HFFc6 (cell line): ENCODE measurements around the gene TPSAB1. TPM values are rescaled to one million over a fixed set of nuclear protein-coding genes. Genes with fewer than 3 reads are reported as not detected.

ENCODE experiments used
- DNase-seq: peaks from one replicate; pipeline ENCODE4 v3.0.0-alpha.2; 2018
- H3K27ac Mint-ChIP-seq: 2 replicates; pipeline ENCODE4 v1.8.0; 2020; ENCODE audit warnings: mild to moderate bottlenecking, mixed read lengths
- H3K27me3 Mint-ChIP-seq: 2 replicates; pipeline ENCODE4 v1.8.0; 2021; ENCODE audit warnings: mild to moderate bottlenecking, moderate library complexity, mixed read lengths; ENCODE audit not compliant: insufficient read depth
- H3K36me3 Mint-ChIP-seq: 2 replicates; pipeline ENCODE4 v1.8.0; 2021; ENCODE audit warnings: low read depth, mixed read lengths
- H3K4me1 Mint-ChIP-seq: 2 replicates; pipeline ENCODE4 v1.8.0; 2020; ENCODE audit warnings: low read depth, mixed read lengths
- H3K4me3 Mint-ChIP-seq: 2 replicates; pipeline ENCODE4 v1.8.0; 2020; ENCODE audit warnings: mild to moderate bottlenecking, moderate library complexity, mixed read lengths
- H3K9me3 Mint-ChIP-seq: 2 replicates; pipeline ENCODE4 v1.8.0; 2020; ENCODE audit warnings: mild to moderate bottlenecking, mixed read lengths
- total RNA-seq, 6 experiments: library from RNA; stranded (reverse); fragmentation: NEBNext Ultra II Directional; extraction: Animal tissue kit (Norgen Biotek cat#: 25700); gene quantifications; 2 replicates in 1 of 6; 3 replicates in 5 of 6; pipeline ENCODE4 v1.2.3, GENCODE V29; 2021
- TF ChIP-seq, protein P1 (sequence below): fragments of 200-600 bp; sonication (generic); IDR thresholded peaks from 2 replicates; pipeline ENCODE4 v1.5.0; 2021; ENCODE audit warnings: antibody characterized with exemption, mild to moderate bottlenecking

Gene TPSAB1
- total RNA-seq, 6 experiments from 2014 or later = not detected

DNA sequence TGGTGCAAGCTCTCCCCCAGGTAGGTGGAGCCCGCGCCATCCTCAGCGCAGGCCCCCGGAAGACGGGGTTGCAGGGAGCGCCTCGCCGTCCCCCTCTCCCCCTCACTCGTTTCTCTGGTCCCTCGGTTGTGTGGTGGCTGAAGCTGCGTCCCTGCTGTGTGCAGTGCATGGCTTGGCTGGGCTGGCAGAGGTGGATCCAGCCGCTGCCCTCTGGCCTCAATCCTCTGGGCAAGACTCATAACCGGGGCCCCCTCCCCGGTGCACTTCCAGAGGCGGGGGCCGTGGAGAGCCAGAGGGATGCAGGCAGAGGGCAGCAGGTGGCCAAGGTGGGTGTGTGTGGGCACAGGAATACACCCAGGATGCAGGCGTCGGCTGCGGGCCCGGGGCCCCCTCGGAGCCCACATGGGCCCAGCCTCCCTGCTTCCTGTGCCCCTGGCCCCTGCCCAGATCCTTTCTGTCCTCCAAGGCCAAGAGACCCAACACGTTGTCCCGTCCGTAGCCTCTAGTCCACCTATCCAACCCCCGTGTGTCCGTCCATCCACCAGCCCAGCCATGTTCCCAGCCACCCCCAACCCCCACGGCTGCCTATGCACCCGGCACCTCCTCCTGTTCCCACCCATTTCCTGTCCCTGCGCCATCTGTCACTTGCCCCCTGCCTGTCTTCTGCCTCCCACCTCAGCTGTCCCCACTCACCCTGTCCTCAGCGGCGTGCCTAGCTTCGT, 24.8 kb upstream of the TPSAB1 start:
- no peak for DNase-seq
- Mint-ChIP-seq H3K27ac (no peak overlapping the region), H3K4me3 (no peak overlapping the region), H3K27me3 (no peaks in the 10 kb centered on the region), H3K4me1 (no peaks in the 10 kb centered on the region), H3K36me3 (no peaks in the 10 kb centered on the region), H3K9me3 (no peaks in the 10 kb centered on the region)
- TF ChIP-seq, protein P1, sequence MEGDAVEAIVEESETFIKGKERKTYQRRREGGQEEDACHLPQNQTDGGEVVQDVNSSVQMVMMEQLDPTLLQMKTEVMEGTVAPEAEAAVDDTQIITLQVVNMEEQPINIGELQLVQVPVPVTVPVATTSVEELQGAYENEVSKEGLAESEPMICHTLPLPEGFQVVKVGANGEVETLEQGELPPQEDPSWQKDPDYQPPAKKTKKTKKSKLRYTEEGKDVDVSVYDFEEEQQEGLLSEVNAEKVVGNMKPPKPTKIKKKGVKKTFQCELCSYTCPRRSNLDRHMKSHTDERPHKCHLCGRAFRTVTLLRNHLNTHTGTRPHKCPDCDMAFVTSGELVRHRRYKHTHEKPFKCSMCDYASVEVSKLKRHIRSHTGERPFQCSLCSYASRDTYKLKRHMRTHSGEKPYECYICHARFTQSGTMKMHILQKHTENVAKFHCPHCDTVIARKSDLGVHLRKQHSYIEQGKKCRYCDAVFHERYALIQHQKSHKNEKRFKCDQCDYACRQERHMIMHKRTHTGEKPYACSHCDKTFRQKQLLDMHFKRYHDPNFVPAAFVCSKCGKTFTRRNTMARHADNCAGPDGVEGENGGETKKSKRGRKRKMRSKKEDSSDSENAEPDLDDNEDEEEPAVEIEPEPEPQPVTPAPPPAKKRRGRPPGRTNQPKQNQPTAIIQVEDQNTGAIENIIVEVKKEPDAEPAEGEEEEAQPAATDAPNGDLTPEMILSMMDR = no peak

DNA sequence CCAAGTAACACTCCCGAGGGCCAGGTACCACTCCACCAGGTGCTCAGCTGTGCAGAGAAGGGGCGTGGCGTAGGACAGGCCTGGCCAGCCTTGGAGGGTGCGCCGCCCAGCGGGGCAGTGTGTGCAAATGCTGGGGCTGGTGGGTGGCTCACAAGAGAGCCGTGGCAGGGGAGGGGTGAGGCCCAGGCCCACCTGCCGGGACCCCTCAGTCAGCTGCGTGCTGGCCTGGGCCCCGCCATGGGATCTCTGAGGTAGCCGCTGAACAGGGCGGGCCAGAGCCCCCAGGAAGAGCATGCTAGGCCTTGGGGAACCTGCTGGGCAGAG, 24.2 kb upstream of the TPSAB1 start:
- H3K36me3 Mint-ChIP-seq = no peaks in the 10 kb centered on the region
- H3K9me3 Mint-ChIP-seq = no peaks in the 10 kb centered on the region
- no peak overlapping the region for H3K4me3 Mint-ChIP-seq
- TF ChIP-seq, protein P1 = no peak
- no peak for DNase-seq
- no peaks in the 10 kb centered on the region for H3K4me1 Mint-ChIP-seq
- H3K27me3 Mint-ChIP-seq = peaks cover 1% of the 10 kb centered on the region; the same call in 1 of the 2 replicates
- H3K27ac Mint-ChIP-seq = no peak overlapping the region

DNA sequence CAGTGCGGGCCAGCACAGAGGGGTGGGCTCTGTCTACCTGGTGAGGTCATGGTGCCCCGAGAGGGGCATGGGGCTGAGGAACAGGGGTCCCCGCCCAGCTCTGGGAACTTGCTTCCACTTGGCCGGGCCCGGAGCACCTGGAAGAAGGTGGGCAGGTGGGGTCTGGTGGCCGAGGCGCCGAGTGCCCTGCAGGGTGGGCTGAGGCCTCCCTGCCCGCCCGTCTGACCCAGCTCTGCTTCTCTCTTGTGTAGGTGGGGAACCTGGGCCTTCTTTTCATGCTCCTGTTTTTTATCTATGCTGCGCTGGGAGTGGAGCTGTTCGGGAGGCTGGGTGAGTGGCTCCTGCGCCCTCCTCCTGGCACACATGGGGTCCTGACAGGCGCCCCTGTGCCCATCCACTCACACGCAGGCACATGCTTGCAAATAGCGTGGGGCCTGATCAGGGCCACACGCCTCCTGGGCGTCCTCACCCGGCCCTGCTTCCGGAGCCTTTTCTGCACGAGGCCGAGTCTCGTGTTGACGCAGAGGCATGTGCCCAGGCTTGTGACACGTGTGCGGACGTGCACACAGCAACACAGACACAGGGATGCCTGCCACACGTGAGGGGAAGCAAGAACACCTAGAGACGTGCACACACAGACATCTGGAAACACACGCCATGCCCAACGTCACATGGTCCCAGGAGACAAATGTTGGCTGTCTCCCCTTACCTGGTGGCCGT, 23.7 kb upstream of the TPSAB1 start:
- TF ChIP-seq, protein P1 = no peak
- Mint-ChIP-seq H3K27me3 (peaks cover 3% of the 10 kb centered on the region; the same call in 1 of the 2 replicates), H3K4me1 (no peaks in the 10 kb centered on the region), H3K9me3 (no peaks in the 10 kb centered on the region), H3K4me3 (no peak overlapping the region), H3K27ac (no peak overlapping the region), H3K36me3 (no peaks in the 10 kb centered on the region)
- DNase-seq = no peak

DNA sequence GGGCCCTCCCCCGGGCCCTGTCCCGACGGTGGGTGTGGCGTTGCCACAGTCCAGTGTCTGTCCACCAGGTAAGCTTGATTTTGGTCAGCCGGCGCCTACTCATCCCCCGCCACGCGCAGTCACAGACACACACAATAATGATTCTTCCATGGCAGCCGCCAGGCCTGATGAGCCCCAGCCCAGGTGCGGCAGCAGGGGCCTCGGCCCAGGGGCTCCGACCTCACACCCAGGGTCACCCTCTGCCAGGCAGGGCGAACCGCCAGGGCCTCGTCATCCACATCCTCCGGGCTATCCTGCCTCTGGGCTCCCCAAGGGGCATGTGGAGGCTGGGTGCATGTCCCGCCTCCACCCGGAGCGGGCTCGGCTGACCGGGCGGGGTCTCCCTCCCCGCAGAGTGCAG, 23.0 kb upstream of the TPSAB1 start:
- no peak for DNase-seq
- peaks cover 3% of the 10 kb centered on the region; the same call in 1 of the 2 replicates for H3K27me3 Mint-ChIP-seq
- H3K27ac Mint-ChIP-seq = no peak overlapping the region
- no peaks in the 10 kb centered on the region for H3K36me3 Mint-ChIP-seq
- TF ChIP-seq, protein P1 = no peak
- H3K9me3 Mint-ChIP-seq = no peaks in the 10 kb centered on the region
- H3K4me1 Mint-ChIP-seq = no peaks in the 10 kb centered on the region
- H3K4me3 Mint-ChIP-seq = no peak overlapping the region

DNA sequence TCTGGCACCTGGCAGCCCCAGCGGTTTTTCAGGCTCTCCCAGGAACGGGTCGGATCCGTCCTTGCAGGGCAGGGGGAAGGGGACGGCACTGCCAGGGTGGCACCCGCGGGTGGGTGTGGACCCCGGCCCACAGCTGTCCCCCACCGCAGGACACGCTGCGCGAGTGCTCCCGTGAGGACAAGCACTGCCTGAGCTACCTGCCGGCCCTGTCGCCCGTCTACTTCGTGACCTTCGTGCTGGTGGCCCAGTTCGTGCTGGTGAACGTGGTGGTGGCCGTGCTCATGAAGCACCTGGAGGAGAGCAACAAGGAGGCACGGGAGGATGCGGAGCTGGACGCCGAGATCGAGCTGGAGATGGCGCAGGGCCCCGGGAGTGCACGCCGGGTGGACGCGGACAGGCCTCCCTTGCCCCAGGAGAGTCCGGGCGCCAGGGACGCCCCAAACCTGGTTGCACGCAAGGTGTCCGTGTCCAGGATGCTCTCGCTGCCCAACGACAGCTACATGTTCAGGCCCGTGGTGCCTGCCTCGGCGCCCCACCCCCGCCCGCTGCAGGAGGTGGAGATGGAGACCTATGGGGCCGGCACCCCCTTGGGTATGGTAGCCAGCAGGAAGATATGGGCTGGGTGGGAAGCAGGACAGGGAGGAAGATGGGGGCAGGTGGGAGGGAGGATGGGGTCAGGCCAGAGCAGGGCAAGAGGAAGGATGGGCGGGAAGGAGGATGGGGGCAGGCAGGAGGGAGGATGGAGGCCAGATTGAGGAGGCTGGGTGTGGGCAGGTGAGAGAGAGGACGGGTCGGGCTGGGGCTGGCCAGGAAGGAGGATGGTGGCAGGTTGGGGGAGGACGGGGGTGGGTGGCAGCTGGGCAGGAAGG, 22.2 kb upstream of the TPSAB1 start:
- H3K4me1 Mint-ChIP-seq = no peaks in the 10 kb centered on the region
- no peaks in the 10 kb centered on the region for H3K9me3 Mint-ChIP-seq
- DNase-seq = no peak
- TF ChIP-seq, protein P1 = no peak
- no peaks in the 10 kb centered on the region for H3K36me3 Mint-ChIP-seq
- no peak overlapping the region for H3K27ac Mint-ChIP-seq
- no peak overlapping the region for H3K4me3 Mint-ChIP-seq
- peaks cover 6% of the 10 kb centered on the region for H3K27me3 Mint-ChIP-seq
